H1 (cell line): ENCODE results near the gene SRI.

ENCODE experiments used
- ATF2 ChIP-seq: IDR thresholded peaks from 2 replicates; pipeline ENCODE4 v1.6.1; 2012; ENCODE audit warnings: low read length, inconsistent platforms
- CEBPB ChIP-seq: IDR thresholded peaks from 2 replicates; pipeline ENCODE4 v1.6.1; 2012; ENCODE audit warnings: low read depth, low read length
- CTCF ChIP-seq, 3 experiments: IDR thresholded peaks; 1 replicate in 2 of 3; 2 replicates in 1 of 3; pipeline versions ENCODE4 v1.5.1 to v1.6.1; 2011; ENCODE audit warnings: low read length in 3 of 3, mild to moderate bottlenecking in 3 of 3, inconsistent platforms in 2 of 3, low read depth in 1 of 3, moderate library complexity in 1 of 3; ENCODE audit not compliant: insufficient read depth in 1 of 3; ENCODE audit errors: control extremely low read depth in 1 of 3
- EP300 ChIP-seq, 2 experiments: IDR thresholded peaks; 1 replicate in 1 of 2; 2 replicates in 1 of 2; pipeline ENCODE4 v1.6.1; 2011 to 2012; ENCODE audit warnings: low read depth in 2 of 2, low read length in 2 of 2, mild to moderate bottlenecking in 2 of 2, borderline replicate concordance in 1 of 2, inconsistent platforms in 1 of 2, moderate library complexity in 1 of 2
- EZH2 ChIP-seq: fragments of 200-600 bp; sonication (generic); IDR thresholded peaks from 2 replicates; pipeline ENCODE4 v1.7.1; 2012; ENCODE audit warnings: low read depth, mild to moderate bottlenecking, moderate library complexity, low read length, inconsistent platforms; ENCODE audit not compliant: severe bottlenecking
- GABPA ChIP-seq: IDR thresholded peaks from 2 replicates; pipeline ENCODE4 v1.6.1; 2011; ENCODE audit warnings: mild to moderate bottlenecking, low read length, moderate library complexity, borderline replicate concordance; ENCODE audit not compliant: insufficient read depth
- NRF1 ChIP-seq: IDR thresholded peaks from 2 replicates; pipeline ENCODE4 v1.6.1; 2011; ENCODE audit warnings: mild to moderate bottlenecking, low read depth, low read length, improper control_type of control experiment
- POLR2A ChIP-seq, 2 experiments: IDR thresholded peaks; 1 replicate in 1 of 2; 2 replicates in 1 of 2; pipeline ENCODE4 v1.6.1; 2011; ENCODE audit warnings: low read depth in 2 of 2, low read length in 2 of 2, mild to moderate bottlenecking in 2 of 2; ENCODE audit errors: control extremely low read depth in 1 of 2
- POLR2AphosphoS5 ChIP-seq: IDR thresholded peaks from 2 replicates; pipeline ENCODE4 v1.6.1; 2011; ENCODE audit warnings: low read depth, low read length
- RAD21 ChIP-seq, 2 experiments: IDR thresholded peaks in 1 of 2; conservative IDR thresholded peaks in 1 of 2; 2 replicates each; pipeline ENCODE4 v1.6.1; 2011; ENCODE audit warnings: low read depth in 2 of 2, low read length in 2 of 2, improper control_type of control experiment in 1 of 2, inconsistent platforms in 1 of 2, mild to moderate bottlenecking in 1 of 2, moderate library complexity in 1 of 2
- RBBP5 ChIP-seq: IDR thresholded peaks from 2 replicates; pipeline ENCODE4 v1.7.1; 2012; ENCODE audit warnings: low read depth, mild to moderate bottlenecking, inconsistent platforms, low read length, moderate library complexity, borderline replicate concordance
- SIRT6 ChIP-seq: IDR thresholded peaks from one replicate; pipeline ENCODE4 v1.7.1; 2012; ENCODE audit warnings: low read length, inconsistent platforms
- ZNF274 ChIP-seq: IDR thresholded peaks from 2 replicates; pipeline ENCODE4 v1.7.0; 2012; ENCODE audit warnings: low read length, borderline replicate concordance; ENCODE audit errors: extremely low read depth

GRCh38 chr7:88184848-88185304, 35.0 kb downstream of the SRI start:
- TF ChIP-seq CTCF (IDR thresholded peaks at IDR 0.05; ENCODE audit: control extremely low read depth in 1 of 3, insufficient read depth in 1 of 3, low read depth in 1 of 3, low read length in 3 of 3) (no peak), POLR2A (IDR thresholded peaks at IDR 0.05; ENCODE audit: control extremely low read depth in 1 of 2, low read depth in 2 of 2, low read length in 2 of 2) (no peak), SIRT6 (no peak), RBBP5 (no peak), EZH2 (no peak), ATF2 (no peak), NRF1 (no peak), POLR2AphosphoS5 (no peak), CEBPB (no peak), EP300 (IDR thresholded peaks at IDR 0.05; ENCODE audit: borderline replicate concordance in 1 of 2, low read depth in 2 of 2, low read length in 2 of 2) (no peak), ZNF274 (no peak), RAD21 (IDR thresholded peaks at IDR 0.05 in 1 of 2, conservative IDR thresholded peaks at IDR 0.05 in 1 of 2; ENCODE audit: low read depth in 2 of 2, low read length in 2 of 2) (no peak), GABPA (no peak)
